ENCODE results near the gene UTP4. TPM values are rescaled to one million over a fixed set of nuclear protein-coding genes. Genes with fewer than 3 reads are reported as not detected.
A peak's percentile ranks its signal among the peaks of the same experiment; 100 is the strongest.
"Not testable (repeated sequence)": the region's sequence is repeated elsewhere in the genome, so short reads cannot be mapped to it uniquely, and the experiment has no call there.

UTP4 gene
- total RNA-seq, 3 donors from 2014 or later: 18.6 to 33.2 (median 24.6) TPM

DNA sequence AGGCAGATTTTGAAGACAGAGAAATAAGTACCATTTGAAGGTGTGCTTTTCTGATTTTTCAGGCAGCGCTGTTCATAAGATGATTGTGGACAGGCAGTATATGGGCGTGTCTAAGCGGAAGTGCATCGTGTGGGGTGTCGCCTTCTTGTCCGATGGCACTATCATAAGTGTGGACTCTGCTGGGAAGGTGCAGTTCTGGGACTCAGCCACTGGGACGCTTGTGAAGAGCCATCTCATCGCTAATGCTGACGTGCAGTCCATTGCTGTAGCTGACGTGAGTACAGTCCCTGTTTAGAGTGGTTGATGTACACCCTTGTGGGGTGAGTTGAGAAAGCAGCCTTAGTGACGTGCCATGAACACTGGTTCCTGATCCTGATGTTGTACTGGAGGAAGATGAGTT lies 10.7 kb downstream of the UTP4 start:
- TF ChIP-seq, protein P1, sequence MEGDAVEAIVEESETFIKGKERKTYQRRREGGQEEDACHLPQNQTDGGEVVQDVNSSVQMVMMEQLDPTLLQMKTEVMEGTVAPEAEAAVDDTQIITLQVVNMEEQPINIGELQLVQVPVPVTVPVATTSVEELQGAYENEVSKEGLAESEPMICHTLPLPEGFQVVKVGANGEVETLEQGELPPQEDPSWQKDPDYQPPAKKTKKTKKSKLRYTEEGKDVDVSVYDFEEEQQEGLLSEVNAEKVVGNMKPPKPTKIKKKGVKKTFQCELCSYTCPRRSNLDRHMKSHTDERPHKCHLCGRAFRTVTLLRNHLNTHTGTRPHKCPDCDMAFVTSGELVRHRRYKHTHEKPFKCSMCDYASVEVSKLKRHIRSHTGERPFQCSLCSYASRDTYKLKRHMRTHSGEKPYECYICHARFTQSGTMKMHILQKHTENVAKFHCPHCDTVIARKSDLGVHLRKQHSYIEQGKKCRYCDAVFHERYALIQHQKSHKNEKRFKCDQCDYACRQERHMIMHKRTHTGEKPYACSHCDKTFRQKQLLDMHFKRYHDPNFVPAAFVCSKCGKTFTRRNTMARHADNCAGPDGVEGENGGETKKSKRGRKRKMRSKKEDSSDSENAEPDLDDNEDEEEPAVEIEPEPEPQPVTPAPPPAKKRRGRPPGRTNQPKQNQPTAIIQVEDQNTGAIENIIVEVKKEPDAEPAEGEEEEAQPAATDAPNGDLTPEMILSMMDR (IDR thresholded peaks at IDR 0.05): peak; percentile 20
- Histone ChIP-seq H3K4me1 (ENCODE audit: low read depth) (no peaks in the 10 kb centered on the region), H3K9me3 (no peaks in the 10 kb centered on the region), H3K36me3 (ENCODE audit: low read depth) (peaks cover 4% of the 10 kb centered on the region), H3K4me3 (no peak overlapping the region)
- peak; percentile 57 to 65 (median 58) for DNase-seq
- intact Hi-C loops (cut with DNase I, micrococcal nuclease): no loop called here
- peak; percentile 100 for ATAC-seq

DNA sequence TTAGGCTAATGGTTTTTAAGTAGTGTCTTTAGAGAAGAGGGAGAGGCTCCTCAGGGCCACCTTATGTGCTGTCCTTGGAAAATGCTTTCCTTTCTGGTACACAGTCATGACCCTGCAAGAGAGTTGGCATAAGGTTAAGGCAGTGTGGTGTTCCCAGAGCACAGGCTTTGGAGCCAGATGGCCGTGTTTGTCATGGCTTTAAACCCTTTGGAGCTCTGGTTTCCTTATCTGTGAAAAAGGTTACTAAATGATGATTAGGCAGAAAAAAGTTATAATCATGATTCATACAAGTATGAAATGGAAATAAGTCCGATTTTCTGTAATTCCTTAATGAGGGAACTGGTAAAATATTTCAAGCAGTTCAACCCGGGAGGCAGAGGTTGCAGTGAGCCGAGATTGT lies 13.2 kb downstream of the UTP4 start:
- Histone ChIP-seq H3K9me3 (no peaks in the 10 kb centered on the region), H3K4me3 (no peak overlapping the region), H3K36me3 (ENCODE audit: low read depth) (peaks cover 4% of the 10 kb centered on the region), H3K4me1 (ENCODE audit: low read depth) (no peaks in the 10 kb centered on the region)
- TF ChIP-seq, protein P1 (IDR thresholded peaks at IDR 0.05): no peak
- intact Hi-C loops (cut with DNase I, micrococcal nuclease): no loop called here
- ATAC-seq: no peak
- DNase-seq: no peak

DNA sequence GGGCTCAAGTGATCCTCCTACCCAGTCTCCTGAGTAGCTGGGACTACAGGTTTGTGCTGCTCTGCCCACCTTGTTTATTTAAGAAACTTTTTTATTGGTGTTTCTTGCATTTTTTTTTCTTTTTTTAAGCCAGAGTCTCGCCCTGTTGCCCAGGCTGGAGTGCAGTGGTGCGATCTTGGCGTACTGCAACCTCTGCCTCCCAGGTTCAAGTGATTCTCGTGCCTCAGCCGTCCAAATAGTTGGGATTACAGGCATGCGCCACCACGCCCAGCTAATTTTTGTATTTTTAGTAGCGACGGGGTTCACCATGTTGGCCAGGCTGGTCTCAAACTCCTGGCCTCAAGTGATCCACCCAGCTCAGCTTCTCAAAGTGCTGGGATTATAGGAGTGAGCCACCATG lies 17.2 kb downstream of the UTP4 start:
- DNase-seq; H3K4me3 ChIP-seq; H3K4me1 ChIP-seq (ENCODE audit: low read depth); ATAC-seq; H3K9me3 ChIP-seq; H3K36me3 ChIP-seq (ENCODE audit: low read depth): not testable (repeated sequence)
- intact Hi-C loops (cut with DNase I, micrococcal nuclease): loop anchor here (5.0 kb wide), 1 partner anchor 138 kb away; no protein-coding TSS in a partner anchor

- Histone ChIP-seq H3K36me3 (ENCODE audit: low read depth) (no peaks in the 10 kb centered on the region), H3K9me3 (no peaks in the 10 kb centered on the region), H3K4me1 (ENCODE audit: low read depth) (no peaks in the 10 kb centered on the region), H3K4me3 (no peak overlapping the region)
- TF ChIP-seq, protein P1 (IDR thresholded peaks at IDR 0.05): peak; percentile 39
- intact Hi-C loops (cut with DNase I, micrococcal nuclease): loop anchor here (5.0 kb wide), 1 partner anchor 137 kb away; no protein-coding TSS in a partner anchor
- DNase-seq: peak in 1 of 3 donors; percentile 92
- peak; percentile 87 for ATAC-seq
Observed at GRCh38 chr16:69150146-69150865, 17.9 kb downstream of the UTP4 start.

GRCh38 chr16:69157196-69157595 lies 24.7 kb downstream of the UTP4 start:
- Histone ChIP-seq H3K36me3 (ENCODE audit: low read depth) (peaks cover 8% of the 10 kb centered on the region), H3K4me1 (ENCODE audit: low read depth) (no peaks in the 10 kb centered on the region), H3K9me3 (no peaks in the 10 kb centered on the region), H3K4me3 (no peak overlapping the region)
- intact Hi-C loops (cut with DNase I, micrococcal nuclease): no loop called here
- DNase-seq (no peak), ATAC-seq (no peak)
- TF ChIP-seq, protein P1 (IDR thresholded peaks at IDR 0.05): no peak

- H3K4me3 ChIP-seq: no peak overlapping the region
- peaks cover 8% of the 10 kb centered on the region for H3K36me3 ChIP-seq (ENCODE audit: low read depth)
- intact Hi-C loops (cut with DNase I, micrococcal nuclease): no loop called here
- no peaks in the 10 kb centered on the region for H3K4me1 ChIP-seq (ENCODE audit: low read depth)
- TF ChIP-seq, protein P1 (IDR thresholded peaks at IDR 0.05): no peak
- ATAC-seq (no peak), DNase-seq (no peak)
- no peaks in the 10 kb centered on the region for H3K9me3 ChIP-seq
Observed at GRCh38 chr16:69160192-69160591, 27.7 kb downstream of the UTP4 start.
